HL-60 (cell line): ENCODE data around the gene SLFN14.

Experiments
- DNase-seq, 2 experiments: peaks; one replicate each; pipeline ENCODE4 v3.0.0-alpha.2; 2010 to 2020; ENCODE audit warnings: low read depth in 1 of 2, low spot score in 1 of 2
- H3K27ac ChIP-seq: fragments of 250-450 bp; sonication (Bioruptor Pico); replicated peaks from 2 replicates; pipeline ENCODE4 v1.5.1; 2020; ENCODE audit warnings: mild to moderate bottlenecking, moderate library complexity
- H3K27me3 ChIP-seq: fragments of 250-450 bp; sonication (Bioruptor Pico); 2 replicates; pipeline ENCODE4 v1.5.1; 2021; ENCODE audit warnings: mild to moderate bottlenecking, moderate library complexity; ENCODE audit not compliant: insufficient read depth, poor library complexity, severe bottlenecking
- H3K4me3 ChIP-seq: replicated peaks from 2 replicates; pipeline ENCODE4 v1.5.1; 2011; ENCODE audit warnings: mild to moderate bottlenecking, control low read depth, low read length; ENCODE audit not compliant: insufficient read depth
- GABPA ChIP-seq: IDR thresholded peaks from 2 replicates; pipeline ENCODE4 v1.6.1; 2012; ENCODE audit warnings: low read depth
- POLR2AphosphoS5 ChIP-seq: IDR thresholded peaks from 2 replicates; pipeline ENCODE4 v1.6.1; 2012; ENCODE audit warnings: low read depth
- SPI1 ChIP-seq: IDR thresholded peaks from 2 replicates; pipeline ENCODE4 v1.6.1; 2012; ENCODE audit warnings: low read depth, mild to moderate bottlenecking, borderline replicate concordance
- TF ChIP-seq, protein P1 (sequence below): IDR thresholded peaks from one replicate; pipeline ENCODE4 v1.5.1; 2011; ENCODE audit warnings: low read length, control low read depth, inconsistent platforms; ENCODE audit not compliant: insufficient read depth
- TF ChIP-seq, protein P2 (sequence below): IDR thresholded peaks from 2 replicates; pipeline ENCODE4 v1.6.1; 2012; ENCODE audit warnings: low read depth; ENCODE audit not compliant: insufficient replicate concordance

The SLFN14 gene

DNA sequence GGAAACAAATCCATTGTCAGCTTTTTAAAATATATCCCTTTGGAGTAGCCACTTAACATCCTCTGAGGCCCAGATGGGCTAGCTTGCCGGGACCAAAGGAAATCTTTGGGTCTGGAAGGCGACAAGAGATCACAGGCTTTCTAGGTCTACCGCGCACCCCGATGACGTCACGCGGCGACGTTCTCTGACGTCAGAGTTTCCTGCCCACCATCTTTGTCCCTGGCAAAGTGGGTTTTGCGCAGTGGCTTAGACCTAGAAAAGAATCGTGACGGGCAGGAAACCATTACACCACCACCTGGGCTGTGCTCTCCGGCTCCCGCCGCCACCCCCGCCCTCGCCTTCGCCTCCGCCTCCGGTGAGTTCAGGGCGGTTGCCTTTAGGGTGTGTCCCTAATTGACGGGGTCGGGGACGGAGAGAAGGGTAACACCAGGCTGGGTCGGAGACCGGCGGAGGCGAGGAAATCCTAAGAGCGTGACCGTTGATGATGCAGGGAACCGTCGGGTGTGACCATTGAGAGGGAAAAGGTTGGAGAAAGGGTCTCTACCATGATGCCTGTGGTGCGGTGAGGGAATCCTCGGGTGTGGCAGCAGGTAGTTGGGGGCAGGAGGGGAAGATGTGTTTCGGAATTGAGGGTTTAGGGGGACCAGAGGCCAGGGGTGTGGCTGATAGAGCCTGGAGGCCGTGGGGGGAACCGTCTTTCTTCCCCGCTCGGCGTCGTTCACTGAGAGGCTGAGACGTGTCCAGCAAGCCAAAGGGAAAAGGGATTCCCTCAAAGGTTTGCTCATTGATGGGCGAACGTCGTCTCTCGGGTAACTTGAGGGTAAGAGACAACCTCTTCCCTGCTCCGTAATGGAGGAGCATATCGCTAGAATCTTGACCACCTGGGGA, 26.7 kb upstream of the SLFN14 start, which contains the start of gene AP2B1:
Gene AP2B1 (plus strand): TSS at position 249 of the 888 bp plus-strand sequence. CDS start 6,709 bp downstream, outside the sequence.
- TF ChIP-seq POLR2AphosphoS5 (peak; percentile 73), GABPA (peak; percentile 56), SPI1 (no peak)
- TF ChIP-seq, protein P1, sequence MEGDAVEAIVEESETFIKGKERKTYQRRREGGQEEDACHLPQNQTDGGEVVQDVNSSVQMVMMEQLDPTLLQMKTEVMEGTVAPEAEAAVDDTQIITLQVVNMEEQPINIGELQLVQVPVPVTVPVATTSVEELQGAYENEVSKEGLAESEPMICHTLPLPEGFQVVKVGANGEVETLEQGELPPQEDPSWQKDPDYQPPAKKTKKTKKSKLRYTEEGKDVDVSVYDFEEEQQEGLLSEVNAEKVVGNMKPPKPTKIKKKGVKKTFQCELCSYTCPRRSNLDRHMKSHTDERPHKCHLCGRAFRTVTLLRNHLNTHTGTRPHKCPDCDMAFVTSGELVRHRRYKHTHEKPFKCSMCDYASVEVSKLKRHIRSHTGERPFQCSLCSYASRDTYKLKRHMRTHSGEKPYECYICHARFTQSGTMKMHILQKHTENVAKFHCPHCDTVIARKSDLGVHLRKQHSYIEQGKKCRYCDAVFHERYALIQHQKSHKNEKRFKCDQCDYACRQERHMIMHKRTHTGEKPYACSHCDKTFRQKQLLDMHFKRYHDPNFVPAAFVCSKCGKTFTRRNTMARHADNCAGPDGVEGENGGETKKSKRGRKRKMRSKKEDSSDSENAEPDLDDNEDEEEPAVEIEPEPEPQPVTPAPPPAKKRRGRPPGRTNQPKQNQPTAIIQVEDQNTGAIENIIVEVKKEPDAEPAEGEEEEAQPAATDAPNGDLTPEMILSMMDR, result no peak
- TF ChIP-seq, protein P2, sequence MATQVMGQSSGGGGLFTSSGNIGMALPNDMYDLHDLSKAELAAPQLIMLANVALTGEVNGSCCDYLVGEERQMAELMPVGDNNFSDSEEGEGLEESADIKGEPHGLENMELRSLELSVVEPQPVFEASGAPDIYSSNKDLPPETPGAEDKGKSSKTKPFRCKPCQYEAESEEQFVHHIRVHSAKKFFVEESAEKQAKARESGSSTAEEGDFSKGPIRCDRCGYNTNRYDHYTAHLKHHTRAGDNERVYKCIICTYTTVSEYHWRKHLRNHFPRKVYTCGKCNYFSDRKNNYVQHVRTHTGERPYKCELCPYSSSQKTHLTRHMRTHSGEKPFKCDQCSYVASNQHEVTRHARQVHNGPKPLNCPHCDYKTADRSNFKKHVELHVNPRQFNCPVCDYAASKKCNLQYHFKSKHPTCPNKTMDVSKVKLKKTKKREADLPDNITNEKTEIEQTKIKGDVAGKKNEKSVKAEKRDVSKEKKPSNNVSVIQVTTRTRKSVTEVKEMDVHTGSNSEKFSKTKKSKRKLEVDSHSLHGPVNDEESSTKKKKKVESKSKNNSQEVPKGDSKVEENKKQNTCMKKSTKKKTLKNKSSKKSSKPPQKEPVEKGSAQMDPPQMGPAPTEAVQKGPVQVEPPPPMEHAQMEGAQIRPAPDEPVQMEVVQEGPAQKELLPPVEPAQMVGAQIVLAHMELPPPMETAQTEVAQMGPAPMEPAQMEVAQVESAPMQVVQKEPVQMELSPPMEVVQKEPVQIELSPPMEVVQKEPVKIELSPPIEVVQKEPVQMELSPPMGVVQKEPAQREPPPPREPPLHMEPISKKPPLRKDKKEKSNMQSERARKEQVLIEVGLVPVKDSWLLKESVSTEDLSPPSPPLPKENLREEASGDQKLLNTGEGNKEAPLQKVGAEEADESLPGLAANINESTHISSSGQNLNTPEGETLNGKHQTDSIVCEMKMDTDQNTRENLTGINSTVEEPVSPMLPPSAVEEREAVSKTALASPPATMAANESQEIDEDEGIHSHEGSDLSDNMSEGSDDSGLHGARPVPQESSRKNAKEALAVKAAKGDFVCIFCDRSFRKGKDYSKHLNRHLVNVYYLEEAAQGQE, result peak; percentile 38
- peak within 1 kb of the TSS; percentile 84 for H3K4me3 ChIP-seq
- peak; percentile 94 to 96 for DNase-seq

DNA sequence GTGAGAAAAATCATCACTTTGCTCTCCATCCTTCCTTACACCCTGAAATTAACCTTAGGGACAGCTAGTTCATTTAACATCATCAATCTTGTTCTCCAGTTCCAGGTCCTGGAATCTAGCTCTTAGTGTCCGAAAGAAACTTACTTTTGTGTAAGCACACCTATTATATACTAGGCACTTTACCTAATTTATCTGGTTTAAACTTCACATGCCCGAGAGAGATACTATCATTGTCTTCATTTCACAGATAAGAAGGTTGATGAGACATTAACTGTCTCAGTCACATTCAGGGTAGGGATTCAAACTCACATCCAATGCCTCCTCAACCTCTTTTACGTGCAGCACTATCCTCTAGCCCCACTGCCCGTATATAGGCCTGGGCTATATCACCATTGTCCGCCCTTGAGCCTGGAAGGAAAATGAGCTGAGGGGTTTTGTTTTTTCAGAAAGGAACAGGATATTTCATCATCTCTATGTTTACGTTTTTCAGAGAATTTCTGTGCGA, 26.0 kb upstream of the SLFN14 start:
- DNase-seq, result no peak
- no peaks in the 10 kb centered on the region for H3K27me3 ChIP-seq

More for the DNA sequence above, 26.7 kb upstream of the SLFN14 start, which contains the start of gene AP2B1:
- Histone ChIP-seq H3K27me3 (no peaks in the 10 kb centered on the region), H3K27ac (peak within 1 kb of the TSS; percentile 91)

DNA sequence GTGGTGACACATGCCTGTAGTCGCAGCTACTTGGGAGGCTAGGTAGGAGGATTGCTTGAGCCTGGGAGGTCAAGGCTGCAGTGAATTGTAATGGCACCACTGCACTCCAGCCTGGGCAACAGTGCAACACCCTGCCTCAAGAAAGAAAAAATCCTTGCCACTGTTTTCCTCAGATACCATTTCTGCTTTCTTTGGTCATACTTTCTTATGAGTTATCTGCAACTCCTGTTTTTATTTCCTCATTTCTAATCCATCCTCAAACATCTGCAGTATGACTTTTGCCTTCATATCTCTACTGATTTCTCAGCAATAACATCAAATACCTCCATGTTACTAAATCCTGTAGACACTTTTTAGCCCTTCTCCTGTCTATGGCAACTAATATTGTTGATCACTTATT, 23.4 kb upstream of the SLFN14 start:
- Histone ChIP-seq H3K4me3 (no peak overlapping the region), H3K27ac (no peak overlapping the region), H3K27me3 (no peaks in the 10 kb centered on the region)
- no peak for DNase-seq
- TF ChIP-seq, protein P2, result no peak
- no peak for TF ChIP-seq POLR2AphosphoS5
- no peak for TF ChIP-seq GABPA
- TF ChIP-seq SPI1, result no peak
- TF ChIP-seq, protein P1, result no peak

More for the DNA sequence above, 26.0 kb upstream of the SLFN14 start:
- TF ChIP-seq POLR2AphosphoS5, result no peak
- TF ChIP-seq, protein P2, result no peak
- TF ChIP-seq SPI1, result no peak
- TF ChIP-seq GABPA, result no peak
- TF ChIP-seq, protein P1, result no peak
- Histone ChIP-seq H3K4me3 (peak overlapping the region; percentile 84), H3K27ac (peak overlapping the region; percentile 91)
